Endometrium (tissue), 2 donors: ENCODE data around the gene CTSZ.
"Not testable (repeated sequence)": the region's sequence is repeated elsewhere in the genome, so short reads cannot be mapped to it uniquely, and the experiment has no call there.

Experiments
- FAIRE-seq: peaks from 2 replicates; lab custom pipeline; 2012; peaks lifted over from hg19 to GRCh38; lab: Jason Lieb, UNC
- donor health status: control.
- donor health status: control.

CTSZ gene

DNA sequence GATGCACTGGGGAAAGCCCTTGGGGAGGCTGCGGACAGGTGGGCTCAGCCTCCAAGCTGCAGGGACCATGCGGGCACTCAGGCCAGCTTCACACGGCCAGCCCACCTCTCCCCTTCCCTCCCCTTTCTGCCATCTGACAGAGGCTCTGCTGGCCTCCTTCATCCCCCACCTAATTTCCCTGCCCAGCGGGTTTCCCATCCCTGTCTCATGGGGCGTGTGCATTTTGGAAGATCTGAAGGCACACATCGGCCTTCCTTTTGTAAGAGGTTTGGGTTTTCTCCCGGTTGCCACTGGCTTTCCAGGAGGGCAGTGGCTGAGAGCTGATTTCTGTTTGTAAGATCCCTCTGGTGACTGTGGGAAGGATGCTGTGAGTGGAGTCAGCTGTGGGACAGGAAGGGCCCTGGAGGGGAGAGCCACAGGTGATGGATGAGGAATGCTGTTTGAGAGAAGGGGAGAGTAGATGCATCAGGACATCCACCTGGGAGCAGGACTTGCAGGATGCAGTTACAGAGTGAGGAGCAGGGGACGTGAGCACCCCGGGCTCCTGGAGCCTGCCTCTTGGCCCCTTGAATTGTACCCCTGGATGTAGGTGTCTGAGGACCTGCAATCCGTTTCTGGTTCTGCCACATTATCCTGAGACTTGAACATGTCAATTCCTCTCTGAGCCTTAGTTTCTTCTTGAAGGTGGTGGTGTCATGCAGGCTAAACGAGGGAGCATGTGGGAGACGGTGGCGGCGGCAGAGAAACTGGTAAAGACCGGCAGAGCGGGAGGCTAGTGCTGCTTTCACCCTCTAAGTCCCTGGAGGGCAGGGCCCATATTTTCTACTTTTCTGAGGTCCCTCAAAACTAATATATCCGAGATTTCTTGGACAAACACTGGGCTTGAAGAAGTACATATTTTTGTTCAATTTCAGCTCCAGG lies 6.2 kb upstream of the CTSZ start:
- FAIRE-seq: no peak

DNA sequence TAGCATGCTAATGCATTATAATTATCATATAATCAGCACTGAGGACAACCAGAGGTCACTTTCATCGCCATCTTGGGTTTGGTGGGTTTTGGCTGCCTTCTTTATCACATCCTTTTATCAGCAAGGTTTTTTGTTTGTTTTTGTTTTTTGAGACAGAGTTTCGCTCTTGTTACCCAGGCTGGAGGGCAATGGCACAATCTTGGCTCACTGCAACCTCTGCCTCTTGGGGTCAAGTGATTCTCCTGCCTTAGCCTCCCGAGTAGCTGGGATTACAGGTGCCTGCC lies 4.8 kb upstream of the CTSZ start:
- not testable (repeated sequence) for FAIRE-seq

DNA sequence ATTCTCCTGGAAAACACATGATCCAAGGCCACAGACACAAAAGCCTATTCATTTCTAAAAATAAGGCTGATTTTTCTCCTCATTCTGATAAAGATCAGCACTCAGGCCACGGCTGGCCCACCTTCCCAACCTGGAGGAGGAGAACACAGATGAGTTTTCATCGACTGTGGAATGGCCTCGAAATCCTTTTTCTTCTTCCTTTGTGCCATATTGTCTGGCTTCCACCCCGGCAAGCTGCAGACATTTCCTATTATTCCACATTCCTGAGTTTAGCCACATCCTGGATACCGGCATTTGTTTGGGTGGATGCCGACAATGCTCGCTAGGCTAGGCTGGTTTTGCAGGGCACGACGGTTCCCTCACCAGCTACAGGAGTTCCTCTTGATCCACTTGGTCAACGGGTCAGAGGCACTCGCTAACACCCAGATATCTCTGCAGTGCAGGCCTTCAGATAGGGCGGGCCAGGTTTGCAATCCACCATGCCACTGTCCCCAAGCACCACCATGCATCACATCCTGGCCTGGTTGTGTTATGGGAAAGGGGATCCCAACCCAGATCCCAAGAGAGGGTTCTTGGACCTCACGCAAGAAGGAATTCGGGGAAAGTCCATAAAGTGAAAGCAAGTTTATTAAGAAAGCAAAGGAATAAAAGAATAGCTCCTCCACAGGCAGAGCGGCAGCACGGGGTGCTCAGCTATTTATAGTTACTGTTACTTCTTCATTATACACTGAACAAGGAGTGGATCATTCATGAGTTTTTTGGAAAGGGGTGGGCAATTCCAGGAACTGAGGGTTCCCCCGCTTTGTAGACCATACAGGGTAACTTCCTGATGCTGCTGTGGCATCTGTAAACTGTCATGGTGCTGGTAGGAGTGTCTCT lies 4.2 kb upstream of the CTSZ start:
- FAIRE-seq: no peak

DNA sequence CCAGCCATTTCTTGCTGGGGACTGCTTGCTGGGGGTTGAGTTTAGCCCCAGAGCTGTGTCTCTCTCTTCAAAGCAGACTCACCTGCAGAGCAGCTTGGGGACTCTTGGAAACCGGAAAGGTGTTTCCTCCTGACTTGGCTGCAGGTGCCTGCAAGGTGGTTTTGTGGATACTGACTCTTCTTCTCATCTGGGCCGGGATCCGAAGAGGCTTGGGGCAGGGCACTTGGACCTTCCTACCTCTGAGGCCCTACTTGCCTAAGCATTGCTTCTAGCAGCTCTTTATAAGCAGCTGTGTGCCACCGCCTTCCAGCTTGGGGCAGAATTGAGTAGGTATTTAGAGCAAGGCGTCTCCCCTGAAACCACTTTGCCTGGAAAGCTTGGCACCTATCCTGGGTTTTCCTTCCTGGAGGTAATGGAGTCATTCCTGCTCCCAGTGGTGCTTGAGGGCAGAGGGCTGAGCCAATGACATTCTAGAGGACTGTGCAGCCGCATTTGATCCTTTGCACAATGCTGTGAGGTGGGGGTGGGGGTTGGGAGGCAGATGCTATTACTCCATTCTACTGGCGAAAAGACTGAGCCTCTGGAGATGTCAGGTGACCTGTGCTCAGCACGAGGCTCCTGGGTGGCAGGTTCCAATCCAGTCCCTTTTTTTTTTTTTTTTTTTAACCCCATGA lies 3.4 kb upstream of the CTSZ start:
- FAIRE-seq: no peak

DNA sequence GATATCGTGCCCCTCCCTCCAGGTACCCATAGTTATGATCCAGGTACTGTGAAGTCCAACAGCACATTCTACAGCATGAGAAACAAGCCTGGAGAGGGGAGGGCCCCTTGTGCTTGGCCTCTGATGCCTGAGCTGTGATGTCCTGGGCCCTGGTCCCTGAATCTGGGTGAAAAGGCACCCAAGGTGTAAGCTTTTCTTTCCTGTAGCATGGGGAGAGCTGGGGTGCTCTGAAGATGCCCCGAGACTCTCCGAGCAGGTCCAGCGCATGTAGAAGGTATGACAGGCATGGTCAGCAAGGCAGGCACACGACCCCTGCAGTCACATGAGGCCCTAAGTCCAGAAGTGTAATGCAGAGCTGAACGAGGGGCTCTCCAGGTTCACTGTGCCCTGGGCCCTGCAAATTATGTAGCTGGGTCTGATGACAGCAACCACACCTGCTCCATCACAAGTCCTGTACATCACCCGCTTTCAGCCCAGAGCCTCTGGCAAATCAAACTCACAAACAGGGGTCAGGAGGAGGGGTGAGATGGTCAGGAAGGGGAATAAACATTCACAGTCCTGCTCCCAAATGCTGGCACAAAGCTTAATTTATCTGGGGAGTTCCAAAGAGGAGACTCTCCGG lies 1.8 kb upstream of the CTSZ start:
- no peak for FAIRE-seq

DNA sequence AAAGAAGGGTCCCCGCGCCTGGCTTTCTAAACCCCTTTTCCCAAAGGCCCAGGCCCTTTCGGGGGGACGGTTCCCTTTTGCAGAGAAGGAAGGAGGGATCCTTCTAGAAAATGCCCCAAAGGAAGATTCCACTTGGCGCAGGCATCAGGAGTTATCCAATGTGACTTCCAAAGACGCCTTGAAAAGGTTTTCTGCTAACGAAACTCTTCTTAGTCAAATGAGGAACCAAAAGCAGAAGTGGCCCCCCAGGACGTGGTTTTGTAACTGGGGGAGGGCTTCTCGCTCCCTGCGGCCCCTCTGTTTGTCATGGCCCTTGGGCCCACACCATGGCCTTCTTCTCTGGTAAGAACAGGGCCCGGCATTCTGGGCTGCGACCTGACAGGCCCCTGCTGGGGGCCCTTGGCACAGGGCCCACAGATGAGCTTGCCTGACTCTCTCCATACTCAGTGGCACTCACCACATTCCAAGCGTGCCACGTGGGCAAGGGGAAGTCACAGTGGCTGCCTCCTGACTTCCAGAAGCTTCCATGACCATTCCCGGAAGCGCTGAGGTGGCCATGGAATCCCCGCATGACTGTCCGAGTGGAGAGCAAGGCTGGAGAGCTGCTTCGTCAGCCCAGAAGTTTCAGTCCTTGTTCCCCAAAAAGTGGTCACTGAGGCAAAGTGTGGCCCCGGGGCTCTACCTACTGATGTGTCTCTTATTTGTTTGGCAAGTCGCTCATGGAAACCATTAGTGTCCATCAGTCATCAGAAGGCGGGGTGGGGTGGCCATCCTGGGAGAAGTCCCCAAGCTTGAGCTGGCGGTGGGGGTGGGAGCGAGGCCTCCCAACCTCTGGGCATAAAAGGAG lies 834 bp upstream of the CTSZ start:
- FAIRE-seq: no peak

DNA sequence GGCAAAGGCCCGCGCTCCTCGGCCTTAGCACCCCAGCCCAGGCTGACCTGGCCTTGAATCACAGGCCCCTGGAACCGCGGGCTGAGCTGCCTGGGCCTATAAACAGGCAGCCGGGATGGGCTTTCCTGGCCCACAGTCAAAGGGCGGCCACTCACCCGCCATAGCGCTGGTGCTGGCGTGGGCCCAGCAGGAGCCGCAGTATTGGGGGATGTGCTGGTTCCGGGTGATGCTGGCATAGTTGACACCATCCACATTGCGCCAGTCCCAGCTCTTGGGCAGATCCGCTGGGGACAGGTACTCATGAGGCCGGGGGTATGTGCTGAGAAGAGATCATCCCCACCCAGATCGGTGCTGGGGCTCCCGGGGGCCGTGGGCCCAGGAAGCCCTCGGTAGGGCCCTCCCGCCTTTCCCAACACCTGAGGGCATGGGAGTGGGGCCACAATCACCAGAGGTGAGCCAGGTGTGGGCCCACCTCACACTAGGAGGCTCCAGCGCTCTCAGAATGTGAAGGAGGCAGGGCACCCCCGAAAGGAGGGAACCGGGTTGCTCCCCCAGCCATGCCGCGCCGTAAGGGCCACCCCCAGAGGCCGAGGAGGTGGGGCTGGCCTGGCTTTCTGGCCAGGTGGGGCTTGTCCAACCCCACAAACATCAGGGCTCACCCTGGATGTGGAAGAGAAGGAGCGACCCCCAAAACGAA lies 739 bp downstream of the CTSZ start:
- FAIRE-seq: no peak

DNA sequence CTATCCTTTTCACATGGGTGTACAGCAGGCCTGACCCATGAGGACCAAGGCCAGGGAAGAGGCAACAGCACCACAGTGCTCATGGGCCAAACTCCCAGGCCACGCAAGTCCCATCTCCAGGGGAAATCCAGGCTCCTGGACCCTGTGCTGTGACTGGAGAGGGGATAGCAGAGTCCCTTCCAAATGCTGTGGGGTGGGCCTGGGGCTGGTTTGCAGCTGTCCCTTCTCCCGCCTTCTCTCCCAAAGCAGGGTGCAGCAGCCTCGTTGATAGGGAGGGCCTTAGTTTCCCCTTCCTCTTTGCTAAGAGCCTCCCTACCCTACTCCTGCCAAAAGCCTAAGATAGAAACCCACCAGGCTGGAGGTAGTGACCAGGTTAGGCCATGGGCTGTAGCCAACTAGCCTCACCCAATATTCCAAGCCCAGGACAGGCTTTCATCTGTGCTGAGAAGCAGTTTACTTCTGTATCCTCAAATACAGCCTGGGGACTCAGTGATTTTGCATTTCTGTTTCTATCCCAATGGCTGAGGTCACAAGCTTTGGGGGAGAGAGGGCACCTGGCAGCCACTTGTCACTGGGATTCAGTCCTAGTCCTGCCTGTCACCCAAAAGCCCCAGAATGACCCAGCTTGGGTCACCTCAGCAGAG lies 1.4 kb downstream of the CTSZ start:
- no peak for FAIRE-seq

DNA sequence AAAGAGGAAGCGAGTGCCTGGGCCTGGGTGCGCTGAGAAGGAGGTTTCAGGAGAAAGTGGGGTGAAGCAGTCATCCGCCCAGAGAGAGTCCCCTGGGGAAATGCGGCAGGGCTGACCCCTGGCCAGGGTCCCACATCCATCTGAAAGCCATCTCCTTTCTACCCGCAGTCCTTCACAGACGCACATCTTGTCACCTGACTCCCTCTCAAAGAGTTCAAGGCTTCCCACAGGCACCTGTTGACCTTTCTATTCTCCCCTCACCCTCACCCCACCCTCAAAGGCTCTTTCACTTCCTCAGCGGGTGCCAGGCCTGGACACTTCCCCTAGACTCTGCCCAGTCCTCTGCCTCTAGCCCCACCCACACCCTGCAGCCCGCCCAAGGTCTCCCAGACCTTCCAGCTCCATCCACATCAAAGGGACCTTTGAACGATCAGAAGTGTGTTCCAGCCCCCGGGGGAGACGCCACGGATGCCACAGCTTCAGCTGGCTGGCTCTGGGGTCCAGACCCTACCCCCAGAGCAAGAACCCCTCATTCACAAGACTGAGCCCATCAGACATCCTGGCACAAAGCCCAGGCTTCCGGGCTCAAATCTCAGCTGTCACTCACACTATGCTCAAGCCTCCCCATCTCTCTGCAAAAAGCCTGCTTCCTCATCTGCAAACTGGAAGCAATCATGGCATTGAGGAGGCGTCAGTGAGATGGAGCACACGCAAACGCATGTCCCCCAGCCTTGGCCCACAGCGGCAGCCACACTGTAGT lies 2.1 kb downstream of the CTSZ start:
- no peak for FAIRE-seq

DNA sequence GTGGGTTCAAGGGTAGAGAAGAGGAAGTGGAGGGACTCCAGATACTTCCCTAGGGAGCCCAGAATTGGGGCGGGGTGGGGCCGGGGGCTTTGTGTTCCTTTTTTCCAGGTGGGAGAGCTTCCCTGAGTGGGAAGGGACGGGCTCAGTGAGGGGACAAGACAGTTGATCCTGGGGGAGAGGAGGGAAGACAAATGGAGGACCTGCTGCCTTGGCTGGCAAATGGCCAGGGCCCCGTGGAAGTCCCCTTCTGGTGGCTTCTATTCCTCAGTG lies 2.6 kb downstream of the CTSZ start:
- FAIRE-seq: no peak

DNA sequence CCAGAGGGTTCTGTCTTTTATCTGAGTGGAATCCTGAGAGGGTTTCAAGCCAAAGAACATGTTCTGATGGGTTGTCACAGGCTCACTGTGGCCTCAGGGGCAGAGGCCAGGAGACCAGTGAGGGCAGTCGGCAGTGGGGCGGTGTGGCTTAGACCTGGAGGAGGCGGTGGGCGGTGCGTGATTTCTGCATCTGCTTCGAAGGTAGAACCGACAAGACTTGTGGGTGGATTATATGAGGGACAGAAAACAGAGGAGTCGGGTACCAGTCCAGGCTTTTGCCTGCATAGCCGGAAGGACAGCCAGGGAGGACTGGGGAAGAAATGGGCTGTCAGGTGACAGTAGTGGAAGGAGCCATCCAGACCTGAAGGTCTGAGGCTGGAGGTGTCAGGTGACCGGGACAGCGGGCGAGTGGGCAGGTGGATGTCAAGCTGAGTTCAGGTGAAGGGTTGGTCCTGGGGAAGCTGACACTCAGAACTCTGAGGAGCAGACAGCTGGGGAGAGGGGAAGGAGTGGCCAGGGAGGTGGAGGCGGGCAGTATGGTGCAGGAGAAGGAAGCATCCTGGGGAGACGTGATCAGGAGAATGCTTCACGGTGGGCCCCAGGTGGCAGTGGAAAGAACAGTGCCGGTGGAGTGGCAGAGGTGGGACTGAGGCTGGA lies 3.1 kb downstream of the CTSZ start:
- FAIRE-seq: no peak

DNA sequence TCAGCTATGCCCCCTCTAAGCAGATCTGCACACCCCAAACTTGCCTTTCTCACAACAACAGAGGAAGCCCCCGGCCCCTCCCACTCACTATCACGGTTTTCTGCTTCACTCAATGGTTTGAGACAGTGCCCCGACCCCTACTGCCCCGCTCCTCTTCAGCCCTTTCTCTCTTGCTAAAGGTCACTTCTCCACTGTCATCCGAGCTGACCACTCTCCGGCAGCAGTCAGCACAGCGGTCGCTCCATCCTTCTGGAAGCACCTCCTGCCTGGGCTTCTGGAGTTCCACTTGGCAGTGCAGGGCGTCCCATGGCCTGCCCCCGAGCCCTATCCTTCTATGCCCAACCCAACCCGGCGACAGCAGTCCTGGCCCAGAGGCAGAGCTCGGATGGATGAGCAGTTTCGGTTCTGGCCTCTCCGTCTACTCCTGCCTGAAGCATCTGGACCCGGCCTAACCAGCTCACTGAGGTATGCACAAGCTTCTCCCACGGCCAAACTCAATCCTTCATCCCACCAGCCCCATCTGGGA lies 4.1 kb downstream of the CTSZ start:
- FAIRE-seq: no peak

DNA sequence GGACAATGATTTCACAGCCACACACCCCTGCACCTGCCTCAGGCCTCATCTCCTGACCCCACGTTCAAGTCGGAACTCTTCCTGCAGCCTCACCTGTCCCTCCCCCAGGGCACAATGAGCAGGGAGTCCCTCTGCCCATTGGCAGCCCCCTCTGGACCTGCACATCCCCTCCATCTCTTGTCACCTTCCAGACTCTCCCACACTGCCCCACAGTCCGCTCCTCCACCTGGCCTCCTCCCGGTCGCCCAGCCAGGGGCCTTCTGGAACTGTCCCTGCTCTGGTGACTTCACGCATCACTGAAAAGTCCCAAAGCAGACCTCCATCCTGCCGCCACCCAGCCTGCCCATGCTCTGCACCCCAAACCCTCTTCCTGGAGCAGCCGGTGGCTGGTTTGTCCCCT lies 4.7 kb downstream of the CTSZ start:
- FAIRE-seq: no peak

DNA sequence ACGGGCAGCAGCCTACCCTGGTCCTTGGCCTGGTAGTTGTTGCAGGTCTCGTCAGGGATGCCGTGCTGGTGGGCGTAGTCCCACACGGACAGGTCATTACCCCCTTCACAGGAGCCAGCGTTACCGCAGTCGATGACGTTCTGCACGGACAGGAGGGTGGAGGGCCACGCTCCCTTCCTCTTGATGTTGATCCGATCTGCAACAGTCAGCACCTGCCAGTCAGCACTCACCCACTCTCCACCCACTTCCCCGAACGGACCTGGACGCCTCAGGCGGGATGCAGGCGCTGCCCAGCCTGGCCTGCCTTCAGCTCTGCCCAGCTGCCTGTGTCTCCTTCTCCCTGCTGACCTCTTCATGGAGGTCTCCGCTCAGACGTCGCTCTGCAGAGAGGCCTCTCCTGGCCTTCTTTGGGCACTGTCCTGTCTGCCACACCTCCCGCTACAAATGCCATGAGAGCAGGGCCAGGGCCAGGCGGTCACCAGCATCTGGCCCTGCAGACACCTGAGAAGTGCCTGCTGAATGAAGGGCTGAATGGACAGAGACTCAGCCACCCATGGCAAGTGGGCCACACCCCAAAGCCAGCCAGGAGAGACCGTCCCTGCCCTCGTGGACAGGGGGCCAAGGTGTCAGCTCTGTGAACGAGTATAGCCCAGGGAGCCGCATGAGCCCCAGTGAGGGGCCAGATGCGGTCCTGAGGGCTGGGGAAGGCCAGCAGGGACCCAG lies 5.4 kb downstream of the CTSZ start:
- no peak for FAIRE-seq

DNA sequence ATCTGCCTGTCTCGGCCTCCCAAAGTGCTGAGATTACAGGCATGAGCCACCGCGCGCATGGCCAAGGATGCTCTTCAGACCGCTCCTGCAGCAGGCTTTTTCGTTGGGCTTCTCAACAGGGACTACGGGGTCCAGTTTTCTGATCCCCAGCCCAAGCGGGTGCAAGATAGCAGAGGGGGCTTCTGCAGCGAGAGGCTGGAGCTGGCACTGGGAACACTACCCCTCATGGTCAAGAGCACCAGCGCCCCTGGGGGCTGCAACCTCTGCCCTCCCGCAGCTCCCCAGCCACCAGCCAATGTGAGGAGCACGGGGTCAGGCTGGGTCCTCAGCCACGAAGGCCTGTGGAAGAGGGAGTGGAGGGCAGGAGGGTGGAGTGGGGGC lies 6.0 kb downstream of the CTSZ start:
- no peak for FAIRE-seq

DNA sequence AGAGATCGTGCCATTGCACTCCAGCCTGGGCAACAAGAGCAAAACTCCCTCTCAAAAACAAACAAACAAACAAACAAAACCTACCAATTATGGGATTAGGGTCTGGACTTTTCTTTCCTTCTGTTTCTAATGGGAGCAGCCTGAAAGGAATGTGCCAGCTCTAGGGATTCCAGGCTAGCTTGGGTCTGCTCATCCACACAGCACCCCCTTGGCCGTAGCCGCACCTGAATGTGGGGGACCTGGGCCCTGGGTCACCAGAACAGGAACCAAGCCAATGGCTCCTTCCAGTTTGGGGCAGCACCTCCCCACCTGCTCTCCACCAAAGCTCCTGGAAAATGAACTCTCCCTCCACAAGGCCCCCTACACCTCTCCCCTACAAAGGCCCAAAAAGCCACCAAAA lies 6.7 kb downstream of the CTSZ start:
- FAIRE-seq: no peak

DNA sequence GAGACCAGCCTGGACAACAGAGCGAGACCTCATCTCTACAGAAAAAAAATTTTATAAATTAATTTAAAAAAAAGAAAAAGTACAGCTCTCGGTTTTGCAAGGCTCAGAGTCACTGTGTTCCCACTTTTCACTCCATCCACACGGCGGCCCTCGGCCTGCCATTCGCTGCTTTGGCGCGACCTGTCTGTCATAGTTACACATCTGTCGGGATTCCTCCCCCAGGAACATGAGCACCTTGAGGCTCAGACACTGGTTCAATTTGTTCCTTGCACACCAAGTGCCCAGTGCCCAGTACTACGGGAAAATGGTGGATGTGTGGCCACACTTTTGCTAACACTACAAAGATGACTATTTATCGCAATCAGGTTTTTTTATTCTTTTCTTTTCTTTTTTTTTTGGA lies 8.4 kb downstream of the CTSZ start:
- no peak for FAIRE-seq

DNA sequence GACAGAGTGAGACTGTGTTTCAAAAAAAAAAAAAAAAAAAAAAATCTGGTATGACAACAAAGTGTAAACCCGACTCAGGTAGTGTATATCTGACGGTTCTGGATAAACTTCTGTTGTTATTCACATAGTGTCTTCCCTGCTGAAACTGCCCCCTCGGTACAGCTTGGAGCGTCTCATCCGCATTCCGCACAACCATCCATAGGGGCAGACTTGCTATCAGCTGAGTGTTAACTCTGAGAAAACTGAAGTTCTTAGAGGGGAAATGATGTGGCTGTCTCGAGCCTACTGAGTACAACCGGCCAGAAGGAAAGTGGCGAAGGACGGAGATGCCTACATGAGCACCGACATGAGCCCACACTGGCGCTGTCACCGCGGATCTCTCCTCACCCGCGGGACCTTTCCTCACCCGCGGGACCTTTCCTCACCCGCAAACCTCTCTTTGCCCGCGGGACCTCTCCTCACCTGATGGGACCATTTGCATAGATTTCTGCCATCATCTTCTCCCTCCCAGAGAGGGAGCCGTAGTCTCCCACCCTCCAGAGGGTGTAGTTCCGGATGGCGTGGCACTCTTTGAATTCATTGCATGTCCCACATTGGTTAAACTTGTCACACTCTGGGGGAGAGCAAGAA lies 9.8 kb downstream of the CTSZ start:
- FAIRE-seq: no peak
